ENCODE data around the gene VPS26A. TPM values are rescaled to one million over a fixed set of nuclear protein-coding genes. Genes with fewer than 3 reads are reported as not detected.

VPS26A gene
- total and polyA plus RNA-seq, 4 donors = 24.9 to 62.5 (median 37.6) TPM

GRCh38 chr10:69145329-69145728 is 21.4 kb downstream of the VPS26A start:
- no peak for ATAC-seq (ENCODE audit: insufficient read depth, low FRiP score)
- DNase-seq = no peak
- TF ChIP-seq, protein P1, sequence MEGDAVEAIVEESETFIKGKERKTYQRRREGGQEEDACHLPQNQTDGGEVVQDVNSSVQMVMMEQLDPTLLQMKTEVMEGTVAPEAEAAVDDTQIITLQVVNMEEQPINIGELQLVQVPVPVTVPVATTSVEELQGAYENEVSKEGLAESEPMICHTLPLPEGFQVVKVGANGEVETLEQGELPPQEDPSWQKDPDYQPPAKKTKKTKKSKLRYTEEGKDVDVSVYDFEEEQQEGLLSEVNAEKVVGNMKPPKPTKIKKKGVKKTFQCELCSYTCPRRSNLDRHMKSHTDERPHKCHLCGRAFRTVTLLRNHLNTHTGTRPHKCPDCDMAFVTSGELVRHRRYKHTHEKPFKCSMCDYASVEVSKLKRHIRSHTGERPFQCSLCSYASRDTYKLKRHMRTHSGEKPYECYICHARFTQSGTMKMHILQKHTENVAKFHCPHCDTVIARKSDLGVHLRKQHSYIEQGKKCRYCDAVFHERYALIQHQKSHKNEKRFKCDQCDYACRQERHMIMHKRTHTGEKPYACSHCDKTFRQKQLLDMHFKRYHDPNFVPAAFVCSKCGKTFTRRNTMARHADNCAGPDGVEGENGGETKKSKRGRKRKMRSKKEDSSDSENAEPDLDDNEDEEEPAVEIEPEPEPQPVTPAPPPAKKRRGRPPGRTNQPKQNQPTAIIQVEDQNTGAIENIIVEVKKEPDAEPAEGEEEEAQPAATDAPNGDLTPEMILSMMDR (IDR thresholded peaks at IDR 0.05; ENCODE audit: control extremely low read depth, extremely low read depth) = no peak

GRCh38 chr10:69145864-69146263 is 21.9 kb downstream of the VPS26A start:
- H3K36me3 ChIP-seq (ENCODE audit: control insufficient read depth in 4 of 4, insufficient read depth in 4 of 4, low read length in 4 of 4) = no peaks in the 10 kb centered on the region
- no peaks in the 10 kb centered on the region for H3K4me1 ChIP-seq (ENCODE audit: control insufficient read depth in 5 of 5, insufficient read depth in 5 of 5, low read length in 5 of 5)
- H3K4me3 ChIP-seq = no peak overlapping the region
- no peaks in the 10 kb centered on the region for H3K9me3 ChIP-seq (ENCODE audit: control insufficient read depth in 4 of 4, insufficient read depth in 3 of 4, low read length in 3 of 4)
- 96 to 97% methylated on average over 8 of the region's 8 CpGs for whole genome bisulfite sequencing, 2 donors
- no peak for ATAC-seq (ENCODE audit: insufficient read depth, low FRiP score)
- H3K27ac ChIP-seq (ENCODE audit: low read depth in 1 of 2, low read length in 1 of 2) = no peak overlapping the region
- no peak for DNase-seq
- H3K9ac ChIP-seq (ENCODE audit: insufficient read depth in 1 of 2, low read length in 2 of 2) = no peak overlapping the region
- TF ChIP-seq, protein P1 (IDR thresholded peaks at IDR 0.05; ENCODE audit: control extremely low read depth, extremely low read depth) = no peak
- H3K27me3 ChIP-seq (ENCODE audit: control insufficient read depth in 3 of 3, insufficient read depth in 3 of 3, low read length in 2 of 3) = no peaks in the 10 kb centered on the region

More at GRCh38 chr10:69145329-69145728, 21.4 kb downstream of the VPS26A start:
- WGBS, 2 donors = 98 to 100% methylated on average over 1 of the region's 1 CpG
- Histone ChIP-seq H3K9ac (ENCODE audit: insufficient read depth in 1 of 2, low read length in 2 of 2) (no peak overlapping the region), H3K4me3 (no peak overlapping the region), H3K36me3 (ENCODE audit: control insufficient read depth in 4 of 4, insufficient read depth in 4 of 4, low read length in 4 of 4) (no peaks in the 10 kb centered on the region), H3K27me3 (ENCODE audit: control insufficient read depth in 3 of 3, insufficient read depth in 3 of 3, low read length in 2 of 3) (no peaks in the 10 kb centered on the region), H3K9me3 (ENCODE audit: control insufficient read depth in 4 of 4, insufficient read depth in 3 of 4, low read length in 3 of 4) (no peaks in the 10 kb centered on the region), H3K27ac (ENCODE audit: low read depth in 1 of 2, low read length in 1 of 2) (no peak overlapping the region), H3K4me1 (ENCODE audit: control insufficient read depth in 5 of 5, insufficient read depth in 5 of 5, low read length in 5 of 5) (no peaks in the 10 kb centered on the region)

DNA sequence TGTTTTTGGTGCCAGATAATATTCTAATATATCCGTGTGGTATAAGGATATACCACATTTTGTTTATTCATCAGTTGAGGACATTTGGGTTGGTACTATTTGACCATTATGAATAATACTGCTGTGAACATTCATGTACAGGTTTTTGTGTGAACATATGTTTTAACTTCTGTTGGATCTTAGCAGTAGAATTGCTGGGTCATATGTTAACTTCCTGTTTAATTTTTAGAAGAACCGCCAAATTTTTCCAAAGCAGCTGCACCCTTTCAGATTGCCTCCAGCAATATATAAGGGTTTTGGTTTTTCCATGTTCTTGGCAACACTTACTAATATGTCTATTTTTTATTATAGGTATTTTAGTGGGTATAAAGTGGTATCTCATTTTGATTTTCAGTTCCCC is 22.8 kb downstream of the VPS26A start:
- Histone ChIP-seq H3K36me3 (ENCODE audit: control insufficient read depth in 4 of 4, insufficient read depth in 4 of 4, low read length in 4 of 4) (no peaks in the 10 kb centered on the region), H3K9ac (ENCODE audit: insufficient read depth in 1 of 2, low read length in 2 of 2) (no peak overlapping the region), H3K4me3 (no peak overlapping the region), H3K27me3 (ENCODE audit: control insufficient read depth in 3 of 3, insufficient read depth in 3 of 3, low read length in 2 of 3) (no peaks in the 10 kb centered on the region), H3K27ac (ENCODE audit: low read depth in 1 of 2, low read length in 1 of 2) (no peak overlapping the region), H3K9me3 (ENCODE audit: control insufficient read depth in 4 of 4, insufficient read depth in 3 of 4, low read length in 3 of 4) (no peaks in the 10 kb centered on the region), H3K4me1 (ENCODE audit: control insufficient read depth in 5 of 5, insufficient read depth in 5 of 5, low read length in 5 of 5) (no peaks in the 10 kb centered on the region)
- ATAC-seq (ENCODE audit: insufficient read depth, low FRiP score) = no peak
- WGBS, 2 donors = 18 to 32% methylated on average over 2 of the region's 2 CpGs
- DNase-seq = peak in 2 of 3 donors; percentile 12 to 40
- TF ChIP-seq, protein P1 (IDR thresholded peaks at IDR 0.05; ENCODE audit: control extremely low read depth, extremely low read depth) = no peak

- 92 to 97% methylated on average over 3 of the region's 3 CpGs for WGBS, 2 donors
- DNase-seq (no peak), ATAC-seq (ENCODE audit: insufficient read depth, low FRiP score) (no peak)
- no peak overlapping the region for H3K9ac ChIP-seq (ENCODE audit: insufficient read depth in 1 of 2, low read length in 2 of 2)
- H3K36me3 ChIP-seq (ENCODE audit: control insufficient read depth in 4 of 4, insufficient read depth in 4 of 4, low read length in 4 of 4) = peaks cover 0 to under 1% (median 0%) of the 10 kb centered on the region in 4 donors
- H3K27ac ChIP-seq (ENCODE audit: low read depth in 1 of 2, low read length in 1 of 2) = no peak overlapping the region
- no peaks in the 10 kb centered on the region for H3K4me1 ChIP-seq (ENCODE audit: control insufficient read depth in 5 of 5, insufficient read depth in 5 of 5, low read length in 5 of 5)
- H3K9me3 ChIP-seq (ENCODE audit: control insufficient read depth in 4 of 4, insufficient read depth in 3 of 4, low read length in 3 of 4) = no peaks in the 10 kb centered on the region
- no peak overlapping the region for H3K4me3 ChIP-seq
- TF ChIP-seq, protein P1 (IDR thresholded peaks at IDR 0.05; ENCODE audit: control extremely low read depth, extremely low read depth) = no peak
- H3K27me3 ChIP-seq (ENCODE audit: control insufficient read depth in 3 of 3, insufficient read depth in 3 of 3, low read length in 2 of 3) = no peaks in the 10 kb centered on the region
These were observed 28.0 kb downstream of the VPS26A start for GRCh38 chr10:69151984-69152383.
